ENCODE results near the gene TMEM45A. TPM values are rescaled to one million over a fixed set of nuclear protein-coding genes. Genes with fewer than 3 reads are reported as not detected.
"Not testable (repeated sequence)": the region's sequence is repeated elsewhere in the genome, so short reads cannot be mapped to it uniquely, and the experiment has no call there.

The TMEM45A gene
- total RNA-seq, 4 donors from 2014 or later, result 3.5 to 7.0 (median 4.1) TPM

- H3K36me3 ChIP-seq, result no peaks in the 10 kb centered on the region
- H3K4me1 ChIP-seq, result no peaks in the 10 kb centered on the region
- in situ Hi-C loops (cut with MboI; ENCODE audit: low sequenced_read_pairs in 4 of 4), result loop anchor here (10.0 to 25.0 kb wide), 3 partner anchors 243 to 745 kb away; partner anchors contain the start of gene NIT2 (in 1 of the 4)
- H3K27me3 ChIP-seq, result no peaks in the 10 kb centered on the region
- H3K9me3 ChIP-seq, result no peaks in the 10 kb centered on the region
- no peak for TF ChIP-seq CTCF (IDR thresholded peaks at IDR 0.05 in 4 of 5, conservative IDR thresholded peaks at IDR 0.05 in 1 of 5)
- intact Hi-C loops (cut with DNase I; ENCODE audit: low total_unique reads), result no loop called here
- H3K4me3 ChIP-seq, result no peak overlapping the region
- no peak for DNase-seq
- ATAC-seq, result no peak
- H3K27ac ChIP-seq, result no peak overlapping the region
Measured at GRCh38 chr3:100580147-100580546, 87.7 kb downstream of the TMEM45A start.

GRCh38 chr3:100581650-100582049, 89.2 kb downstream of the TMEM45A start:
- Histone ChIP-seq H3K4me1 (no peaks in the 10 kb centered on the region), H3K36me3 (no peaks in the 10 kb centered on the region), H3K9me3 (no peaks in the 10 kb centered on the region), H3K27me3 (no peaks in the 10 kb centered on the region), H3K4me3 (no peak overlapping the region), H3K27ac (no peak overlapping the region)
- intact Hi-C loops (cut with DNase I; ENCODE audit: low total_unique reads), result no loop called here
- no peak for TF ChIP-seq CTCF (IDR thresholded peaks at IDR 0.05 in 4 of 5, conservative IDR thresholded peaks at IDR 0.05 in 1 of 5)
- TF ChIP-seq POLR2A (IDR thresholded peaks at IDR 0.05), result no peak
- no peak for DNase-seq
- no peak for ATAC-seq
- in situ Hi-C loops (cut with MboI; ENCODE audit: low sequenced_read_pairs in 4 of 4), result loop anchor here (10.0 to 25.0 kb wide), 3 partner anchors 244 to 747 kb away; partner anchors contain the start of gene NIT2 (in 1 of the 4)

GRCh38 chr3:100582157-100582556, 89.7 kb downstream of the TMEM45A start:
- H3K4me3 ChIP-seq; intact Hi-C loops (cut with DNase I; ENCODE audit: low total_unique reads); DNase-seq; H3K4me1 ChIP-seq; H3K36me3 ChIP-seq; H3K9me3 ChIP-seq; ATAC-seq; H3K27ac ChIP-seq; H3K27me3 ChIP-seq: not testable (repeated sequence)
- in situ Hi-C loops (cut with MboI; ENCODE audit: low sequenced_read_pairs in 4 of 4), result loop anchor here (10.0 to 25.0 kb wide), 3 partner anchors 245 to 747 kb away; partner anchors contain the start of gene NIT2 (in 1 of the 4)

- no peaks in the 10 kb centered on the region for H3K36me3 ChIP-seq
- H3K27ac ChIP-seq, result no peak overlapping the region
- intact Hi-C loops (cut with DNase I; ENCODE audit: low total_unique reads) (no loop called here), in situ Hi-C loops (cut with MboI; ENCODE audit: low sequenced_read_pairs in 4 of 4) (loop anchor here (10.0 to 25.0 kb wide), 3 partner anchors 247 to 749 kb away; partner anchors contain the start of gene NIT2 (in 1 of the 4))
- DNase-seq (no peak), ATAC-seq (no peak)
- H3K4me3 ChIP-seq, result no peak overlapping the region
- no peaks in the 10 kb centered on the region for H3K4me1 ChIP-seq
- no peaks in the 10 kb centered on the region for H3K9me3 ChIP-seq
- no peaks in the 10 kb centered on the region for H3K27me3 ChIP-seq
- no peak for TF ChIP-seq POLR2A (IDR thresholded peaks at IDR 0.05)
- TF ChIP-seq CTCF (IDR thresholded peaks at IDR 0.05 in 4 of 5, conservative IDR thresholded peaks at IDR 0.05 in 1 of 5), result no peak
Measured at GRCh38 chr3:100584101-100584660, 91.8 kb downstream of the TMEM45A start.

- in situ Hi-C loops (cut with MboI; ENCODE audit: low sequenced_read_pairs in 4 of 4), result loop anchor here (5.0 to 25.0 kb wide), 4 partner anchors 125 to 752 kb away; partner anchors contain the start of gene NIT2 (in 1 of the 4)
- Histone ChIP-seq H3K27me3 (no peaks in the 10 kb centered on the region), H3K9me3 (no peaks in the 10 kb centered on the region), H3K27ac (no peak overlapping the region), H3K4me1 (no peaks in the 10 kb centered on the region), H3K36me3 (no peaks in the 10 kb centered on the region), H3K4me3 (no peak overlapping the region)
- no peak for ATAC-seq
- TF ChIP-seq POLR2A (IDR thresholded peaks at IDR 0.05), result no peak
- TF ChIP-seq CTCF (IDR thresholded peaks at IDR 0.05 in 4 of 5, conservative IDR thresholded peaks at IDR 0.05 in 1 of 5), result no peak
- DNase-seq, result no peak
- intact Hi-C loops (cut with DNase I; ENCODE audit: low total_unique reads), result loop anchor here (5.0 kb wide), 1 partner anchor 270 kb away; no protein-coding TSS in a partner anchor
Measured at GRCh38 chr3:100586832-100587231, 94.4 kb downstream of the TMEM45A start.
